HepG2 (cell line): ENCODE results near the gene SLC6A6. TPM values are rescaled to one million over a fixed set of nuclear protein-coding genes. Genes with fewer than 3 reads are reported as not detected.
A peak's percentile ranks its signal among the peaks of the same experiment; 100 is the strongest.

Source experiments
- BATF2 ChIP-seq: sonication (generic); formaldehyde crosslinking; IDR thresholded peaks from 2 replicates; pipeline ENCODE4 v1.8.0; 2022; ENCODE audit warnings: mild to moderate bottlenecking, missing genetic modification reagents, moderate library complexity
- GTF2F1 ChIP-seq: fragments of 150-350 bp; IDR thresholded peaks from 2 replicates; pipeline ENCODE4 v1.6.1; 2014; ENCODE audit warnings: low read length
- HCFC1 ChIP-seq: fragments of 150-350 bp; IDR thresholded peaks from 2 replicates; pipeline ENCODE4 v1.6.1; 2014; ENCODE audit warnings: low read depth, low read length
- HDAC1 ChIP-seq: sonication (generic); formaldehyde crosslinking; IDR thresholded peaks from 2 replicates; pipeline ENCODE4 v1.5.1; 2020; ENCODE audit warnings: mild to moderate bottlenecking, missing genetic modification reagents
- IKZF1 ChIP-seq: fragments of 450-650 bp; IDR thresholded peaks from 2 replicates; pipeline ENCODE4 v1.7.1; 2016
- KLF15 ChIP-seq: sonication (generic); formaldehyde crosslinking; IDR thresholded peaks from 2 replicates; pipeline ENCODE4 v1.8.1; 2023; ENCODE audit warnings: borderline replicate concordance, mild to moderate bottlenecking, inconsistent platforms, missing genetic modification reagents, mixed read lengths
- MTA3 ChIP-seq: sonication (generic); formaldehyde crosslinking; IDR thresholded peaks from 2 replicates; pipeline ENCODE4 v1.4.0; 2020; ENCODE audit warnings: missing genetic modification reagents
- NCOA5 ChIP-seq: sonication (generic); formaldehyde crosslinking; IDR thresholded peaks from 2 replicates; pipeline ENCODE4 v1.4.0; 2020; ENCODE audit warnings: missing genetic modification reagents
- NFE2L2 ChIP-seq: fragments of 150-350 bp; IDR thresholded peaks from 2 replicates; pipeline ENCODE4 v1.6.1; 2014; ENCODE audit warnings: low read length
- POLR2G ChIP-seq: fragments of 200-400 bp; formaldehyde crosslinking; IDR thresholded peaks from 2 replicates; pipeline ENCODE4 v1.6.1; 2018; ENCODE audit warnings: mild to moderate bottlenecking, low read depth, low read length, moderate library complexity
- SRSF4 ChIP-seq: fragments of 200-400 bp; formaldehyde crosslinking; IDR thresholded peaks from one replicate; pipeline ENCODE4 v1.6.1; 2018; ENCODE audit warnings: mild to moderate bottlenecking, low read depth, low read length, moderate library complexity; ENCODE audit not compliant: poor library complexity, severe bottlenecking
- THYN1 ChIP-seq: sonication (generic); formaldehyde crosslinking; IDR thresholded peaks from 2 replicates; pipeline ENCODE4 v1.8.1; 2023; ENCODE audit warnings: low read depth, mild to moderate bottlenecking, moderate library complexity, missing genetic modification reagents, borderline replicate concordance
- ZNF318 ChIP-seq: sonication (generic); formaldehyde crosslinking; IDR thresholded peaks from 2 replicates; pipeline ENCODE4 v1.4.0; 2020; ENCODE audit warnings: mild to moderate bottlenecking, missing genetic modification reagents
- ZNF446 ChIP-seq: sonication (generic); formaldehyde crosslinking; IDR thresholded peaks from 2 replicates; pipeline ENCODE4 v1.5.0; 2020; ENCODE audit warnings: mild to moderate bottlenecking, missing genetic modification reagents
- ZNF549 ChIP-seq: sonication (generic); formaldehyde crosslinking; IDR thresholded peaks from 2 replicates; pipeline ENCODE4 v1.5.0; 2020; ENCODE audit warnings: missing genetic modification reagents
- ZNF597 ChIP-seq: sonication (generic); formaldehyde crosslinking; IDR thresholded peaks from 2 replicates; pipeline ENCODE4 v1.5.0; 2020; ENCODE audit warnings: missing genetic modification reagents
- ZNF674 ChIP-seq: sonication (generic); formaldehyde crosslinking; IDR thresholded peaks from 2 replicates; pipeline ENCODE4 v1.5.0; 2020; ENCODE audit warnings: low read depth, mild to moderate bottlenecking, missing genetic modification reagents
- polyA plus RNA-seq, 8 experiments: library from polyadenylated mRNA; depleted of rRNA in 3 of 8; stranded (reverse) in 7 of 8; unstranded in 1 of 8; fragments of >200 nt; fragmentation: Illumina TruSeq in 4 of 8; extraction: Trizol in 4 of 8; gene quantifications; 2 replicates each; pipeline versions ENCODE4 v1.2.1 to v1.2.3, GENCODE V29; 2011 to 2016; ENCODE audit warnings: low read depth in 4 of 8, missing spikeins in 1 of 8, mixed read lengths in 1 of 8; ENCODE audit not compliant: insufficient read depth in 1 of 8
- total RNA-seq, 5 experiments: library from RNA; depleted of rRNA; stranded (reverse); fragments of >200 nt; fragmentation: Illumina TruSeq; extraction: Trizol; gene quantifications; 2 replicates each; pipeline ENCODE4 v1.2.3, GENCODE V29; 2016; ENCODE audit warnings: low read depth in 1 of 5
- TF ChIP-seq, protein P1 (sequence below): sonication (generic); formaldehyde crosslinking; IDR thresholded peaks from 2 replicates; pipeline ENCODE4 v1.4.0; 2020; ENCODE audit warnings: mild to moderate bottlenecking, missing genetic modification reagents
- TF ChIP-seq, protein P2 (sequence below): sonication (generic); formaldehyde crosslinking; IDR thresholded peaks from 2 replicates; pipeline ENCODE4 v1.4.0; 2020; ENCODE audit warnings: missing genetic modification reagents

The SLC6A6 gene
- total and polyA plus RNA-seq, 2 of the 13 experiments (the other 11 are each of a cell fraction or from before 2014, with no cell fraction given), result 14.1 to 20.7 TPM

DNA sequence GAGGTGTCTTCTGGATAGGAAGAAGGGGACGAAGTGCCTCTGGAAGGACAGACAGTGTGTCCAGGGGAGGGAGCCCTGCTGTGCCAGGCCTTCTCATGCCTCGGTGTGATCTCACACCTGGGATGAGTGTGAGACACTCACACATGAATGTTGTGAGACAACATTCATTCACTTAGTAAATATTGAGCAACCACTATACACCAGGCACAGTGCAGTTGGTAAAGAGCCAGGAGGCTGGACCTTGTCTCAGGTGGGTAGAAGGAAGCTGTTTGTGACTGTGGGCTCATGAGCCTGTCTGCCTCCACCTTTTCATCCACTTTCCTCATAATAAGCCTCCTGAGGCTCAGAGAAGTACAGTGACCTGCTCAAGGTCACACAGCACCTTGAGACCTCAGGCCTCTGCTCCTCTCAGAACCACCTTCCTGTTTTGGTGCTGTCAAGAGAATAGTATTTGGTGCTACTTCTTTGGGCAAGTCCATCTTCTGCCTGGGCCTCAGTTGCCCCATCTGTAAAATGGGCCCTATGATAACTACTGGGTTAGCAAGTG, 20.9 kb downstream of the SLC6A6 start (continued):
- TF ChIP-seq, protein P1, sequence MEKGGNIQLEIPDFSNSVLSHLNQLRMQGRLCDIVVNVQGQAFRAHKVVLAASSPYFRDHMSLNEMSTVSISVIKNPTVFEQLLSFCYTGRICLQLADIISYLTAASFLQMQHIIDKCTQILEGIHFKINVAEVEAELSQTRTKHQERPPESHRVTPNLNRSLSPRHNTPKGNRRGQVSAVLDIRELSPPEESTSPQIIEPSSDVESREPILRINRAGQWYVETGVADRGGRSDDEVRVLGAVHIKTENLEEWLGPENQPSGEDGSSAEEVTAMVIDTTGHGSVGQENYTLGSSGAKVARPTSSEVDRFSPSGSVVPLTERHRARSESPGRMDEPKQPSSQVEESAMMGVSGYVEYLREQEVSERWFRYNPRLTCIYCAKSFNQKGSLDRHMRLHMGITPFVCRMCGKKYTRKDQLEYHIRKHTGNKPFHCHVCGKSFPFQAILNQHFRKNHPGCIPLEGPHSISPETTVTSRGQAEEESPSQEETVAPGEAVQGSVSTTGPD, result no peak
- no peak for TF ChIP-seq KLF15
- TF ChIP-seq MTA3 (CRISPR knock-in tag), result no peak
- TF ChIP-seq THYN1 (CRISPR knock-in tag), result no peak
- peak; percentile 57 for TF ChIP-seq HDAC1 (CRISPR knock-in tag)
- no peak for TF ChIP-seq HCFC1
- no peak for TF ChIP-seq POLR2G
- TF ChIP-seq GTF2F1, result no peak
- TF ChIP-seq NCOA5 (CRISPR knock-in tag), result no peak
- no peak for TF ChIP-seq ZNF549 (CRISPR knock-in tag)
- 0 out of 2 replicates have a peak, but pooled peaks have one; percentile 67 for TF ChIP-seq ZNF318 (CRISPR knock-in tag)
- no peak for TF ChIP-seq SRSF4
- TF ChIP-seq BATF2, result no peak
- TF ChIP-seq ZNF597 (CRISPR knock-in tag), result no peak
- TF ChIP-seq IKZF1, result no peak
- TF ChIP-seq ZNF674 (CRISPR knock-in tag), result no peak
- TF ChIP-seq ZNF446 (CRISPR knock-in tag), result no peak
- TF ChIP-seq, protein P2, sequence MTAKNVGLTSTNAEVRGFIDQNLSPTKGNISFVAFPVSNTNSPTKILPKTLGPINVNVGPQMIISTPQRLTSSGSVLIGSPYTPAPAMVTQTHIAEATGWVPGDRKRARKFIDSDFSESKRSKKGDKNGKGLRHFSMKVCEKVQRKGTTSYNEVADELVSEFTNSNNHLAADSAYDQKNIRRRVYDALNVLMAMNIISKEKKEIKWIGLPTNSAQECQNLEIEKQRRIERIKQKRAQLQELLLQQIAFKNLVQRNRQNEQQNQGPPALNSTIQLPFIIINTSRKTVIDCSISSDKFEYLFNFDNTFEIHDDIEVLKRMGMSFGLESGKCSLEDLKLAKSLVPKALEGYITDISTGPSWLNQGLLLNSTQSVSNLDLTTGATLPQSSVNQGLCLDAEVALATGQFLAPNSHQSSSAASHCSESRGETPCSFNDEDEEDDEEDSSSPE (CRISPR knock-in tag), result no peak
- no peak for TF ChIP-seq NFE2L2
